ENCODE data around the gene BICD1.

GRCh38 chr12:32382226-32382625, 275.6 kb downstream of the BICD1 start:
- TF ChIP-seq, protein P1, sequence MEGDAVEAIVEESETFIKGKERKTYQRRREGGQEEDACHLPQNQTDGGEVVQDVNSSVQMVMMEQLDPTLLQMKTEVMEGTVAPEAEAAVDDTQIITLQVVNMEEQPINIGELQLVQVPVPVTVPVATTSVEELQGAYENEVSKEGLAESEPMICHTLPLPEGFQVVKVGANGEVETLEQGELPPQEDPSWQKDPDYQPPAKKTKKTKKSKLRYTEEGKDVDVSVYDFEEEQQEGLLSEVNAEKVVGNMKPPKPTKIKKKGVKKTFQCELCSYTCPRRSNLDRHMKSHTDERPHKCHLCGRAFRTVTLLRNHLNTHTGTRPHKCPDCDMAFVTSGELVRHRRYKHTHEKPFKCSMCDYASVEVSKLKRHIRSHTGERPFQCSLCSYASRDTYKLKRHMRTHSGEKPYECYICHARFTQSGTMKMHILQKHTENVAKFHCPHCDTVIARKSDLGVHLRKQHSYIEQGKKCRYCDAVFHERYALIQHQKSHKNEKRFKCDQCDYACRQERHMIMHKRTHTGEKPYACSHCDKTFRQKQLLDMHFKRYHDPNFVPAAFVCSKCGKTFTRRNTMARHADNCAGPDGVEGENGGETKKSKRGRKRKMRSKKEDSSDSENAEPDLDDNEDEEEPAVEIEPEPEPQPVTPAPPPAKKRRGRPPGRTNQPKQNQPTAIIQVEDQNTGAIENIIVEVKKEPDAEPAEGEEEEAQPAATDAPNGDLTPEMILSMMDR (IDR thresholded peaks at IDR 0.05 in 8 of 11, conservative IDR thresholded peaks at IDR 0.05 in 3 of 11): no peak
- TF ChIP-seq POLR2A (IDR thresholded peaks at IDR 0.05) (no peak), POLR2AphosphoS5 (IDR thresholded peaks at IDR 0.05) (no peak)

Measured in spleen (tissue), 7 donors.